Left cardiac atrium (tissue), 4 donors: ENCODE data around the gene PHACTR1. TPM values are rescaled to one million over a fixed set of nuclear protein-coding genes. Genes with fewer than 3 reads are reported as not detected.
"Not testable (repeated sequence)": the region's sequence is repeated elsewhere in the genome, so short reads cannot be mapped to it uniquely, and the experiment has no call there.

Experiments
- ATAC-seq, 2 donors: fragments of 200-7000 bp; cut with Tn5 transposase; one replicate each; pipeline ENCODE4 v1.9.1; 2020; ENCODE audit warnings: mild to moderate bottlenecking in 2 of 2, moderate library complexity in 2 of 2
- DNase-seq: peaks from one replicate; pipeline ENCODE4 v3.0.0-alpha.2; 2020
- intact Hi-C, 2 donors: fragments of 100-400 bp; cut with DNase I; formaldehyde crosslinking; loops; one replicate each; pipeline versions ENCODE4 v1.14.1 to v1.15.1; 2022 to 2023
- total RNA-seq, 2 donors: library from RNA; stranded (reverse); fragmentation: NEBNext Ultra II Directional; extraction: Animal tissue kit (Norgen Biotek cat#: 25700); gene quantifications; one replicate each; pipeline ENCODE4 v1.2.1, GENCODE V29; 2021
- donor health status: DM: no; HTN: yes; CAD: no.
- donor health status: DM: no; HTN: yes; CAD: no; lungs with severe emphysema.
- donor health status: DM: yes; HTN: yes; CAD: no.
- donor health status: Dilated cardiomyopathy.

PHACTR1 gene
- total RNA-seq, 2 donors from 2014 or later = 12.2 to 16.0 TPM

DNA sequence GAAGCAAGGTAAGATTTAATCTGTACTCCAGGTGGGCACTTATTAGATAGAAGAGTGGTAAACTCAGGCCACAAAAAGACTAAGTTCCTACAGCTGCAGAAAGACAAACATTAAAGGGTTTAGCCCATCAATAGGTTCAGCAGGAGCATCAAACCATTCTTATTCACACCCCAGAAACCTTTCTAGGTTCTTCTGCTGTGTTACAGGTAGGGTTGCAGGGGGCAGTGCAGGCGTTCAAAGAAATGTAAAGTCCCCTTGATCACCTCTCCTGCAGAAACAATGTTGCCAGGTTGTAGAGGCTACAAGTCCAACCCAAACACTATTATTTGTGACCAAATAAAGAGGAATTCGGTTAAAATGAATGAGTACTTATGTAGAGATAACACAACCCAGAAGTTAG, 31.8 kb downstream of the PHACTR1 start:
- ATAC-seq (no peak), DNase-seq (no peak)
- intact Hi-C loops = no loop called here

DNA sequence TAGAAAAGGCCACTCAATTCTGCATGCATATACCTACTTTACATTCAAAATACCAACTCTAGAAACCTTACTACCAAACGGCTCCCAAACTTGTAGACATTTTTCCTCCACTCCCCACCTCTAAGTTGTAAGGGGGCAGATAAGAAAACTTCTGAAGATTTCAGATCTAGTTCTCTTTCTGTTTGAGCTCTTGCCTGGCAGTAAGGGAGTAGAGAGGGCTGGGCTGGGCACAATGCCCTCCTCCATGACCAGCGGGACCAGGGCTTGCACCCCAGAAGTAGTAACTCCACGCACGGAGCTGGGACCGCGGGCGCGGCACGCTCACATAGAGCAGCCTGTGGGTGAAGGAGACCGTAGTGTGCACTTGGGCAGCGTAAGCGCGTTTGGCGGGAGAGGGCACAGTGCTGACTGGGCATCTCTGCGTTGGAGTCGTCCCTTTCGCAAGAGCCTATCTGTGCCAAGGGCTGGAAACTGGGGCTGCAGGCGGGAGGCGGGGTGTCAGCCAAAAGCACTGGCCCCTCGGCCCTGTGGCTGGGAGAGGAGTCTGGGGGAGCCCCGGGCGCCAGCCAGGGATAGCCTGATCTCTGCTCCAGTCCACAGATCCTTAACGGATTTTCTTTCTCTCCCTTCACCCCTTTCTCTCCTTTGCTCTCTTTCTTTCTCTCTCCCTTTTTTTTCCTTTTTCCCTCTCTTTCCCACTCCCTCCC, 32.4 kb downstream of the PHACTR1 start:
- DNase-seq (peak; percentile 23), ATAC-seq (peak in 1 of 2 donors; percentile 87)
- intact Hi-C loops = no loop called here

DNA sequence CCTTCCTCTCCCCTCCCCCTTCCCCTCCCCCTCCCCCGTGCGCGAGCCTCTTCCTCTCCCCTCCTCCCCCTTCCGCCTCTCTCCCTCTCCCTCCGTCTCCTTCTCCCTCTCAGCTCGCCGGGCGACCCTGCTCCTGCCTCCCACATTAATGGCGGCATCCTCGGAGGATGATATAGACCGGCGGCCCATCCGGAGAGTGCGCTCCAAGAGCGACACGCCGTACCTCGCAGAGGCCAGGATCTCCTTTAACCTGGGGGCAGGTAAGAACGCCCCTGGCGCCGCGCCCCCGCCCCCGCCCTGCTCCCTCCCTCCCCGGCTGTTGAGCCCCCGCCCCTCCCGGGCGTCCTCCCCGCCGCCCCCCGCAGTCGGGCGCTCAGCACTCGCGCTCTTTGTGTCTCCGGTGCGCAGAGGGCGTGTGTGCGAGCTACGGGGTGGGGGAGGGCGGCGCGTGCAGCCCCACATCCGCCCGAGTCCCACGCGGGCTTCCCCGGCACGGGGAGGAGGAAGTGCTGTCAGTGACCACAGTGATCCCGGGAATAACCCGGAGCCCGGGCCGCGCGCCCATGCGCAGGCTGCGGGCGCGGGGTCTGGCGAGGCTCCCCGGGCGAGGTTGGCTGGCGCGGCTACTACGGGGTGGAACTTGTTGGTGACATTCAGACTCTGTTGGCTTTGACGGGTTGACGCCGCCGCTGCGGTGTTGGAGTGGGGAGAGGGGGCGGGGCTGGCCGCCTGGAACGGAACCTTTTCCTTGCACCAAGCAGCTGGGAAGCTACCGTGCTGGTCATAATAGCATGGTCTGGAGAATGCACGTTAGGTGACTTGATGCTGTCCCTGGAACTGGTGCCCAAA, 33.2 kb downstream of the PHACTR1 start:
- DNase-seq (no peak), ATAC-seq (peak; percentile 5 to 19)
- intact Hi-C loops = no loop called here

DNA sequence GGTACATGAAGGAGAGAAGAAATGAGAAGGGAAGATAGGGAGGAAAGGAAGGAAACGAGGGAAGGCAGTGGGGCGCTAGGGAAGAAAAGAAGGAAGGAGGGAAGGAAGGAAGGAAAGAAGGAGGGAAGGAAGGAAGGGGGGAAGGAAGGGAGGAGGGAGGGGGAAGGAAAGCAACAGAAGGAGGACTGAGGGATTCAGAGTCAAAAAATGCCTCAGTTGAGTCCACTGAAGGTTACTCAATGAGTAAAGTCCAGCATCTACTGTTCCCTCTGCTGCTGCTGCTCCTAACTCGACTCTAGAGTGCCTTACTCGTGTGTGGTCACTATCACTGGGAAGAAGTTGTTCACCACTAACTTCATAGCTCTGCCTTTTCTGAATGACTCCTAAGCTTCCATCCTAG, 33.8 kb downstream of the PHACTR1 start:
- ATAC-seq (no peak), DNase-seq (no peak)
- intact Hi-C loops = no loop called here

DNA sequence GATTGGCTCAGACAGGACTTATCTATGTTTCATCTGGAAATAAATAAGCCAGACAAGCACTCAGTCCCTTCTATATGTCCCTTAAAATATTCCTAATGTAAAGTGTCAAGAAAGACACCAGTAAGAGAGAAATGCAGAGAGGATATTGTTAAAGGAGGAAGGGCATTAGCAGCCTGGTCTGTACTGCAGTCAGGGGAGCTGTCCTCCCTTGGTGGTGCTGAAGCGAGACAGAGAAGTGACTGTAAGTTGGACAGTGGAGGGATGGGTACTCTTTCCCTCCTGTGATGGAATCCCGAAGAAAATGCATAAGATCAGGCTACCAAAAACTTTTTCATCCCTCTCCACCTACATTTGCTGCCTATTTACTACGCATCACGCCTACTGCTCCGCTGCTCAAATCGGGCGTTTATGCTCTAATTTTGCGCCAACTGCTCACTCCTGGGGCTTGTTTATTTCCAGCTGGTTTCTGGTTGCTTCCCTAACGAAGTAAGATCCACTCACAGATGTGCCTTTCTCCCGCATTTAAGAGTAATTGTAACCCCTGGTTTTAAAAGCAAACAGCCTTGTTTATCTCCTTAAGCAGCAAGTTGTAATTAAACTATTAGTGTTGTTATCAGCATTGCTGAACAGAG, 35.2 kb downstream of the PHACTR1 start:
- intact Hi-C loops = no loop called here
- DNase-seq = peak; percentile 62
- peak in 1 of 2 donors; percentile 50 for ATAC-seq

DNA sequence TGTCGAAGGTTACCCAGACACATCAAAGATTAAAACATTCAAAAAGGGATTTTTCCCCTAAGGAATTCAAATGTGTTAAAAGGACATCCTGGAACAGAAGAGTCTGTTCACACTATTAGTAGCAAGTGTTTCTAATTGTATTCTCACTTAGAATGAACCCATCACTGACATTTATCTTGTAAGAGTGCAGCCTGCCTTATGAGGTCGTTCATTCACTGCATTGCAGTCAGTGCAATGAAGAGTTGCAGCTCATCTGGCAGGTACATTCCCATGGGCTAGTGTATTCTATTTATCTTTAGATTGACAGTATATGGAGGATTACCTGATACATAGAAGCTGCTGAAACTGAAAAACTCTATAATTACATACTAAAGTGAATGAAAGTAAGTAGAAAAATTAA, 36.5 kb downstream of the PHACTR1 start:
- DNase-seq (no peak), ATAC-seq (no peak)
- intact Hi-C loops = no loop called here

DNA sequence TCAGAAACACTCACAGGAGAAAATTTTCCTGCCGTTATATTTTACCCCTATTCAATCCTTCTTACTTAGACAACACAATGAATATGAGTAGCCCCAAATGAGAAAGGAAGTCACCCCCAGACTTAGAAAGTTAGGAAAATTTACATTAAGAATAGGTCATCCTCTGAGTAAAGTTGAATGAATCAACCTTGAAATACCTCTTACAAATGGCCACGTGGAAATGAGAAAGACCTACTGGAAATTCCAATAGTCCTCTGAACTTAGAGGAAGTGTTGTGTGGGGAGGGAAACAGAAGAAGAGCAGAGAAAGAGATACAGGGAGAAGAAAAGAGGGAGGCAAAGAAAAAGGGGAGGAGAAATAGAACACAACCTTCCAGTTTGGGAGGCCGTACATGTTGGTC, 43.7 kb downstream of the PHACTR1 start:
- ATAC-seq = no peak
- no peak for DNase-seq
- intact Hi-C loops = no loop called here

DNA sequence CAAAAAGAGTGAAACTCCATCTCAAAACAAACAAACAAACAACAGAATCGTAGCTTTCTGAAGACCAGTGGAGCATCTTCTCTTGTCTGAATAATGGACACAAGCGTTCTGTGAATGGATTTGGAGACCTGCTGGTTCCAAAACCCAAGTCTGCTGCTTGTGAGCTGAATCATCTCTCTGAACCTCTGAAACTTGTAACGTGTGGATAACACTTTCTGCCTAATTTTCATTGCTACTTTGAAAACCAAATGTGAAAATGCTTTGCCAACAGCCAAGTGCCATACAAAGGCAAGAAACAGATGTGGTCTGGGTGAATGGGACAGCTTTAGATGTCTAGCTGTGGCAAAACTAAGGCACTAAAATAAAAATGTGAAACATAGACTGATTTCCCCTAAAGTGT, 44.3 kb downstream of the PHACTR1 start:
- DNase-seq (no peak), ATAC-seq (no peak)
- intact Hi-C loops = no loop called here

DNA sequence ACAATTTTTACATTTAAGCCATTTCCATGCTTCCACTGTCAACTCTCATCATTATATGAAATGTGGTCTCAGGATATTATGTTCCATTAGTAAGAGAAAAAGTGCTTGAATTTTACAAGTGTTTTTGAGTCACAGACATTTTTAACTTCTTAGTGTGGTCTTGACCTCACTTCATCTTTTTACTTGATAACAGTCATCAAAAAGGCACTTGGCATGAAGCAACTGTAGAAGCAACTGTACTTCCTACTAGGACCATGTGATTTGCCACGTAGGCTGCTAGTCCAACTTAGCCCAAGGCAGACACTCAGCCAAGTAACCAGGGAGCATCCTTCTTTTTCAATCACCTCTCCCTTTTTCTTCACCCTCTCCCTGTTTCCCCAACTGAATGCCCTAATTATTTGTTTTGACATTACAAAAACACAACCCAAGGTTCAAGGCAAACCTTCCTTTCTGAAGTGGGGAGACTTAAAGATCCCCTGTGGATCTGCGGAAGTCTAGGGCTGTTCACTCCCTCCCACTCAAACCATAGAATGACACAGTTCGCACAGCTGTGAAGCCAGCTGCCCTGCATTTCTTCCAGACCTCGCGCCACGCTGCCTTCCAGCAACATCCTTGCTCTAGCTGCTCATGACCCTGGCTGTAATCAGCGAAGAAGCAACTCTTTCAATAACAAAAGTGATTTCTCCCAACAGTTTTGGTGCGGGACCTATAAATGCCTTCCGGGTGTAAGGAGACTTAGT, 45.0 kb downstream of the PHACTR1 start:
- no peak for ATAC-seq
- DNase-seq = no peak
- intact Hi-C loops = no loop called here

DNA sequence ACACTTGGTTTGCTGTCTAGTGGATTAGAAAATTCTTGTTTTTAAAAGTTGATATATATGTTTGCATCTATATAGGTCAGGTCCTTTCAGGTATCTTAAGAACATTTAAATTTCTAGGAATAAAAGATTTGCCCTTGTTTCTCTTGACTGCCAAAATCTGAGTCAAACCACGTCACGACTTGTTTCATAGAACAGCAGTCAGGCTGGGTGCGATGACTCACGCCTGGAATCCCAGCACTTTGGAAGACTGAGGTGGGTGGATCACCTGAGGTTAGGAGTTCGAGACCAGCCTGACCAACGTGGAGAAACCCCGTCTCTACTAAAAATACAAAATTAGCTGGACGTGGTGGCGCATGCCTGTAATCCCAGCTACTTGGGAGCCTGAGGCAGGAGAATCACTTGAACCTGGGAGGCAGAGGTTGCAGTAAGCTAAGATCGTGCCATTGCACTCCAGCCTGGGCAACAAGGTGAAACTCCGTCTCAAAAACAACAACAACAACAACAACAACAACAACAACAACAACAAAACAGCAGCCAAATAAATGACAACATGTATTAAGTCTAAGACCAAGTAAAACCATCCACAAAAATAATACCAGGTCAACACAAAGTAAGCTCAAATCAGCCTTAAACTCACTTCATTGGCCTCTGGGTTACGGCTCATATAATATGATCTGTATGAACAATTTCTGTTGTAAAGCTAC, 46.3 kb downstream of the PHACTR1 start:
- intact Hi-C loops, DNase-seq, ATAC-seq: not testable (repeated sequence)

DNA sequence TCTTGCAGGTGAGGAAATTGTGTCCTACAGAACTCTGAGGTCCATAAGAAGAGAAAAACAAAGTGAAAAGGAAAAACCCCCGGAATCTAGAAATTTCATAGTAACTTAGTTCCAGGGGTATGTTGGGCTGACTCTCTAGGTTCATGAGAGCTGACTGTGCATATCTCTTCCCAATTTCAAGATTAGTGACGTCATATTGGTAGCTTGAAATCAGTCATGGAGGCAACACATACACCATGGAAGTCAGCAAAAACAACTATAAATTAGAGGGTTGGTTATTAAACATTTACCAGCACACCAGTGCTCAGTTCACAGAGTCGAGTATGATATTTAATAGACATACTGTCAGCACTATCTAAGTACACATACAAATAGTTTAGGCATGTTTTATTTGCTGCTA, 49.8 kb downstream of the PHACTR1 start:
- intact Hi-C loops = no loop called here
- ATAC-seq (no peak), DNase-seq (no peak)

DNA sequence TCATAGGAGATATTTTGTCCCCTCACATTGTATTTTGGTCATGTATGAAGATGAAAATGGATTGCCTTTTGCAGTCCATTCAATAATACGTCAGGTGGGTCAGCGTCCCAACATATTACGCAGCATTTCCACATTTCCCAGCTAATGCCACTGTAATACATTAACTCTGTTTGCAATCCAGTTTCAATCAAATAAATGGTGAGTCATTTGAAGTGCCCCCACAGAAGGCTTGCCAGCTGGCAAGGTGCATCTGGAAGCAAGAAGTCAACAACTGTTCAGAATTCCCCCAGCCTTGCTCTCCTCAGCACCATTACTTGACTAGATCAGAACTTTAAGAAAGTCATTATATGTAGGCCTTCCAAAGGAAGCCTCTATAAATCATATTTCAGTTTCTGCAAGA, 50.4 kb downstream of the PHACTR1 start:
- ATAC-seq (no peak), DNase-seq (no peak)
- intact Hi-C loops = no loop called here

DNA sequence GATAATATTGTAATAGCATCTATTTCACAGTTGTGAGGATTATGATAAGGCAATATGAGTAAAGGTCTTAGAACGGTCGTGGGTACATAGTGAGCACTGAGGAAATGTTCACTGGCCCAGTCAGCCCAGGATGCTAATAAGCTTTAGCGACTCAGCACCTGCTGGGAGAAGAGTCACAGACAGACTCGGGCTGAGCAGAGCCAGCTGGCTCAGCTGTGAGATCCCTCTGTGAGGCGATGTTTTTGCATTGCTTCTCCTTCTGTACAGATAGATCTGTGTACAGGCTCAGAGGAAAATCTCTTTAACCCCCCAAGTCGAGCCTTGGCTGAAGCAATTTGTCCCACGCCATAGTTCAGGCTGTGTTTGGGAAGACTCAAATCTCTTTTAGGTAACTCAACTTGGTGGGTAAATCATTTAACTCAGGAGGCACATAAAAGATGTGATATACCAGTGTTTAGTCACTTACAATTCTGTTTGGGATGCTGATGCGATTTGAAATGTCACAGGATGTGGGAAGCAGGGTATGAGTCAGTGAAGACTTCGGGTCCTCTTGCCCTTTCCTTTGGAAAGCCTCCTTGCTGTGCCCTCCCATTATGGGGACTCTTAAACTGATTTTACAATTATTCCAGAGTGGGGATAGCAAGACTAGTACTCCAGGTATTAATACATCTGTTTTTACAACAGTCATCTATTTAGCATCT, 53.1 kb downstream of the PHACTR1 start:
- intact Hi-C loops = no loop called here
- ATAC-seq (no peak), DNase-seq (no peak)

DNA sequence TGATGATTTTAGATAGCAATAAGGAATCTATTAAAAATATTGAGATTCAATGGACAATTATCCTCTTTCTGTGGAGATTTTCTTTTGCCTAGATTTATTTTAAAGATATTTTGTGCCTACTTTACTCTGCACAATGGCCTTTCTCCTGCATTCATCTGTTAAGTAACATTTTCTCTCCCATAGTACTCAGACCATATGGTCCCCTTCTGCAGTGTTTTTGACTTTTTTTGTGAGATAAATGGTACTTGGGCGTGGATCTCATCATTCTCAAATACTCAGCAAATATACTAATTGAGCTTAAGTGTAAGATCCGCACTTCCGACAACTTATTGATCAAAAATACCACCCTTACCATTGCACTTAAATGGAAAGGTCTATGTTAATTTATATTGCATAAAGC, 55.8 kb downstream of the PHACTR1 start:
- no peak for ATAC-seq
- no peak for DNase-seq
- intact Hi-C loops = no loop called here

DNA sequence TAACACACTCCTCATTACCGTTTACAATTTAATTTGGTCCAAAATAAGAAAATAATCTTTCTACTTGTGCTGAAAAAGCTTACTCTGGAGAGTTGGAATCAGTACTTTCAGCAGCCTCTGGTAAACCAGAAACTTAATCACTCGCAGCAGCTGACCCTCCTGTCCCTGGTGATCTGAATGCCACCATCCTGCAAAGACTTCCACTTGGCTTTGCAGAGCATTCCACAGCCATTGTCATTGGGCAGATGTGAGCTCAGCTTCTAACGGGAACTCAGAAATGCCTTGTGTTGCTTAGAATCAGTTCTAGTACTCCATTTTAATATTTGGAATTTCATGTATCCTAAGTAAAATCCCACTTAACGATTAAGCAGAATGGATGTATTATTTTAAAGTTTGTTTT, 59.7 kb downstream of the PHACTR1 start:
- ATAC-seq (no peak), DNase-seq (no peak)
- intact Hi-C loops = no loop called here

DNA sequence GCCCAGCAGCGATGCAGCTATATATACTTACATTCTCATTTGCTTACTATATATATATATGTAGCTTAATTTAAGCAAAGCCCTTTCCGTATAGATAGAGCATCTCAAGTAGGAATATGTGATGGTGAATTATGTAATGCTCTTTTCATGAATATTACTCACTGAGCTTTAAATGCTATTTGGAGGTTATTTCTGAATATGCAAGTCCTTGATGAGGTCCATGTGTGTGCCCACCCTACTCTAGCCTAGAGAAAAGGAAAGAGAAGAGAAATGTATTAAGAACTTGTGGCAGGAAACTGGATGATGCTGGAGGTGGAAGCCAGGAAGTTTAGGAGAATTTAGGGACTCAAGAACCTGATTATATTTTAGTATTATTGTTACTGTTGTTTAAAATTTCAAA, 63.2 kb downstream of the PHACTR1 start:
- intact Hi-C loops = no loop called here
- no peak for DNase-seq
- ATAC-seq = no peak

DNA sequence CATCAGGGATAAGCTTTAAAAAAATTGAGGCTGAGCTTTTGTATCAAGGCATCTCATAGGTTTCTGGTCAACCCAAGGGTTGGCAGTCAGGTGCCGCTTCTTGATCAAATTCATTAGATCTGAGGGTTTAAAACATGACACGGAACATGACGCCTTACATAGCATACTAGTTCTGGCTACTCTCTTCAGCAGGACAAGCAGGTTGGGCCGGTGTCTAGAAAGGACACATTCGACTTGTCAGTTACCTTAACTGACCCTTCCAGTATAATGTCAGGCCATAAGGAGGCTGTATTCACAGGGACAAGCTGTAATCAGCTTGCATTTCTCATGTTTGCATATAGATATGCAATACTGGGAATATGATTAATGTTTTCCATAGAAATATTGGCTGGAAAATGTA, 65.6 kb downstream of the PHACTR1 start:
- DNase-seq (no peak), ATAC-seq (no peak)
- intact Hi-C loops = no loop called here

DNA sequence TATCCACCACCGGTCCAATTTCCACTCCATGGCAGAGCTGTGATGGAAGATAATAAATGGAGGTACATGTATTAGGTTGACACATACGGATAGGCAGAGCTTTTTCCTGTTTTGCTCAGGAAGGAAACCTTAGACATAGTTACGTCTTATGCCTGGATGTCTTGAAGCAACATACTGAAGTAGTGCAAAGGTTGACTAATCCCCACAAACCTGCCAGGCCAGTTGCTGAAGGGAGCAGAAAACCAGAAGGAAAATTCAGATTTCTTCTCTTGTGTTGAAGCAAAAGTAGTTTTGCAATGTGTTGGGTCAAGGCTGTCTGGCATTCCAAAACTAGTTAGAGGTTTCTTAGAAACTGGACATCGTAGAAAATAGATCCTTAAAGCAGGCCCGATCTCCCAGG, 68.7 kb downstream of the PHACTR1 start:
- intact Hi-C loops = no loop called here
- ATAC-seq (no peak), DNase-seq (no peak)

DNA sequence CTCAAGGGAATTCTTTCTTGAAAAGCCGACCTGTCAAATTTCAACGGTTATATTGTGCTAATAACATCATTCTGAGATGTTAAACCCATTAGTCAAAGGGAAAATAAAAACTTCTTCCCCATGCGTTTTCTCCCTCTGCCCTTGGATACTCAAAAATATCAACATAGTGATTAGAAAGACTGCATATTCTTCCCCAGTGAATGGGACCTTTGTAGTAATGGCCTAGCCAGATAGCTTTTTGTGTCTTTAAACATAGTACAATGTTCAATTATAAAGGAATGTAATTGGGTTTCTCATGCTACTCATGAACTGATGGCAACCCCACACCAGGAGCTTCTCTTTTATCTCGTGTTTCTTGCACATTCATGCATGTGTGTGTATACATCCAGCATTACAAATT, 69.4 kb downstream of the PHACTR1 start:
- no peak for ATAC-seq

More for the DNA sequence above, 69.4 kb downstream of the PHACTR1 start:
- DNase-seq = no peak
- intact Hi-C loops = no loop called here
